ENCODE data around the gene MAPK4.
"Not testable (repeated sequence)": the region's sequence is repeated elsewhere in the genome, so short reads cannot be mapped to it uniquely, and the experiment has no call there.

The MAPK4 gene

DNA sequence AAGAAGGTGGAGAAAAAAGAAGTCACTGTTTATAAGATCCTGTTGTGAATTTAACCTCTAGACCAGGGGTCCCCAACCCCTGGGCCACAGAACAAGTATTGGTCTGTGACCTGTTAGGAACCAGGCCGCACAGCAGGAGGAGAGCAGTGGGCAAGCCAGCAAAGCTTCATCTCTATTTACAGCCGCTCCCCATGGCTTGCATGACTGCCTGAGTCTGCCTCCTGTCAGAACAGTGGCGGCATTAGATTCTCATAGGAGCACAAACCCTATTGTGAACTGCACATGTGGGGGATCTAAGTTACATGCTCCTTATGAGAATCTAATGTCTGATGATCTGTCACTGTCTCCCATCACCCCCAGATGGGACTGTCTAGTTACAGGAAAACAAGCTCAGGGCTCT, 13.3 kb downstream of the MAPK4 start:
- H3K4me1 ChIP-seq (ENCODE audit: control insufficient read depth, insufficient read depth, low read length), result peaks cover 13% of the 10 kb centered on the region
- H3K9me3 ChIP-seq (ENCODE audit: control insufficient read depth, low read length); H3K36me3 ChIP-seq (ENCODE audit: control insufficient read depth, insufficient read depth, low read length); H3K27ac ChIP-seq (ENCODE audit: insufficient read depth, low read depth, low read length, poor library complexity, severe bottlenecking); H3K27me3 ChIP-seq (ENCODE audit: control insufficient read depth, insufficient read depth, low read length, poor library complexity, severe bottlenecking); H3K4me3 ChIP-seq (ENCODE audit: insufficient read depth, low read depth, low read length): not testable (repeated sequence)
- 50% methylated on average over 3 of the region's 3 CpGs for WGBS, 2 experiments

DNA sequence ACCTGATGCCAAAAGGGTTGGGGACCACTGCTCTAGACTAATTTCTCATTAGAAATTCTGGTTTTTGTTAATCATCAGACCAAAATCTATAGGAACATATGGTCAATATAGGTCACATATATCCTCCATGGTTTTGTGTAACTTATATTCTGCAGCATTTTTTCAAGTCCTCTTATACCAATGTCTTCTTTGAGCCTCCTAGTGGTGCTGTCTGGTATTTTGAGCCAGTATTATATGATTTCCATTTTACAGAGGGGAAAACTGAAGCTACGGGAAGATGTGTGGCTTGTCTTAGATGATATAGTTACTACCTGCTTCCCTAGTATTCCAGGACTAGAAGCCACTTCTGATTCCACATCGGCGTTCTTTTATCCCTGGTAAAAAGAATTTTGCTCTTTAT, 13.8 kb downstream of the MAPK4 start:
- peaks cover 13% of the 10 kb centered on the region for H3K4me1 ChIP-seq (ENCODE audit: control insufficient read depth, insufficient read depth, low read length)
- H3K9me3 ChIP-seq (ENCODE audit: control insufficient read depth, low read length), result peaks cover 2% of the 10 kb centered on the region
- no peaks in the 10 kb centered on the region for H3K36me3 ChIP-seq (ENCODE audit: control insufficient read depth, insufficient read depth, low read length)
- no peak overlapping the region for H3K27ac ChIP-seq (ENCODE audit: insufficient read depth, low read depth, low read length, poor library complexity, severe bottlenecking)
- H3K4me3 ChIP-seq (ENCODE audit: insufficient read depth, low read depth, low read length), result no peak overlapping the region
- WGBS, 2 experiments, result 74 to 83% methylated on average over 3 of the region's 3 CpGs
- no peaks in the 10 kb centered on the region for H3K27me3 ChIP-seq (ENCODE audit: control insufficient read depth, insufficient read depth, low read length, poor library complexity, severe bottlenecking)

DNA sequence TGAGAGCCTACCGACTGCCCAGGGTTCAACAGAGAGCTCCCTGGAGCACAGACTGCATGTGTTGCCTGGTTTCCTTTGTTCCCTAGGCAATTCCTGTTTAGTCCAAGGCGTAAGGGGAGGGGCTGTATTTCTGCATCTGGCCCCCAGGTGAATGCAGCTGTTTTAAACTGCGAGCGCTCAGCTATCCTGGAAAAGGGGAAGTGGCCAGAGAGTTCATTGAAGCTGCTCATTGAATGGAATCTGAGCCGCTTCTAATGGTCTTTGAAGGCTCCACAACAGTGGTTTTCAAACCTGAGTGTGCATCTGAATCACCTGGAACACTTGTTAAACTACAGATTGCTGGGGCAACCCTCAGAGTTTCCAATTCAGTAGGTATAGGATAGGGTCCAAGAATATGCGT, 18.1 kb downstream of the MAPK4 start:
- Histone ChIP-seq H3K36me3 (ENCODE audit: control insufficient read depth, insufficient read depth, low read length) (no peaks in the 10 kb centered on the region), H3K27ac (ENCODE audit: insufficient read depth, low read depth, low read length, poor library complexity, severe bottlenecking) (no peak overlapping the region), H3K4me1 (ENCODE audit: control insufficient read depth, insufficient read depth, low read length) (peaks cover 11% of the 10 kb centered on the region), H3K4me3 (ENCODE audit: insufficient read depth, low read depth, low read length) (no peak overlapping the region), H3K9me3 (ENCODE audit: control insufficient read depth, low read length) (no peaks in the 10 kb centered on the region), H3K27me3 (ENCODE audit: control insufficient read depth, insufficient read depth, low read length, poor library complexity, severe bottlenecking) (no peaks in the 10 kb centered on the region)
- WGBS, 2 experiments, result 84% methylated on average over 6 of the region's 6 CpGs

DNA sequence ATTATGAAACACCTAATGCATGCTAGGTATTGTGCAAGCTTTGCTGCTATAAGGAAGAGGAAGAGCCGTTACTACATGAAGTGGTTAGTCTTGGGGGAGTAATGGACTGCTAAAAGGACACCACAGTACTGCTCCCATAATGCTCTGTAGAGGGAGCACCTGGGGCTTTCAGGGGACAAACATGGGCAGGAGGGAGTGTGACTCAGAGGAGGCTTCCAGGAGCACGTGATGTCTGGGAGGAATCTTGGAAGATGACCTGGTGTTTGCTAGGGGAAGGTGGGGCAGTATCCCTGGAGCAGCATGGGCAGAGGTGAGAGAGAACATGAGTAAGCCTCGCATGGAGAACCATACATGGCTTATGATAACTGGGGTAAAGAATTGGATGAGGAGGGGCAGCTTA, 18.8 kb downstream of the MAPK4 start:
- no peaks in the 10 kb centered on the region for H3K9me3 ChIP-seq (ENCODE audit: control insufficient read depth, low read length)
- no peak overlapping the region for H3K4me3 ChIP-seq (ENCODE audit: insufficient read depth, low read depth, low read length)
- H3K27ac ChIP-seq (ENCODE audit: insufficient read depth, low read depth, low read length, poor library complexity, severe bottlenecking), result no peak overlapping the region
- H3K27me3 ChIP-seq (ENCODE audit: control insufficient read depth, insufficient read depth, low read length, poor library complexity, severe bottlenecking), result no peaks in the 10 kb centered on the region
- H3K36me3 ChIP-seq (ENCODE audit: control insufficient read depth, insufficient read depth, low read length), result no peaks in the 10 kb centered on the region
- H3K4me1 ChIP-seq (ENCODE audit: control insufficient read depth, insufficient read depth, low read length), result peaks cover 5% of the 10 kb centered on the region
- 90 to 95% methylated on average over 3 of the region's 3 CpGs for WGBS, 2 experiments

DNA sequence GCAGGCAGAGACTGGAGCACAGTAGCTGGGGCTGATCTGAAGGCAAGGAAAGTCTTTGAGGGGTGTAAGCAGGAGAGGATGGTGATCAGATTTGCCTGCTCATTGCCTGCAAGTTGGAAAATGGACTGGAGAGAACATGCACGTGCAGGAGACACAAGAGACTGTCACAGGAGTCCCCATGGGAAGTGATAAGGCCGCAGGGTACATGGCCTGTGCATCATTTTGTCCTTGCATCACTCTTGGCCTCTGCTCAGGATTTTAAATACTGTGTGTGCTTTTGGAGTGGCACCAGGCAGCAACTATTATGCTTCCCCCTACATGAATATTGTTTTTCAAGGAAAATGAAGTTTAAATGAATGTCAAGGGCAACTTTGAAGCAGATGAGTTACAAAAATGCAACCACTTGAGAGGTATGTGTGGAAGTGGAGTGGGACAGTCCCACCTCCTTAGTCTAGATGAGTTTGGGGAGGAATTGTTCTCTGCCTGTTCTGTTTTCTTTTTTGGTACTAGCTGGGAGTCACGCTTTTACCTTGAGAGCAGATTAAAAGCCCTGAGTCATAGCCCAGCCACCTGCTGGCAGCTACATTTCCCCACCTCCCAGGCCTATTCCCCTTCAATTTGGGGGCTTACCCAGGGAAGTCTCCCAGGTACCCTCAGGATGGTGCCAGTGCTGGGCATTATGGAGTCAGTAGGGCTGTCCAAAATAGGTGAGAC, 19.3 kb downstream of the MAPK4 start:
- WGBS, 2 experiments, result 85 to 92% methylated on average over 3 of the region's 3 CpGs
- Histone ChIP-seq H3K36me3 (ENCODE audit: control insufficient read depth, insufficient read depth, low read length) (no peaks in the 10 kb centered on the region), H3K9me3 (ENCODE audit: control insufficient read depth, low read length) (no peaks in the 10 kb centered on the region), H3K27ac (ENCODE audit: insufficient read depth, low read depth, low read length, poor library complexity, severe bottlenecking) (no peak overlapping the region), H3K4me3 (ENCODE audit: insufficient read depth, low read depth, low read length) (no peak overlapping the region), H3K27me3 (ENCODE audit: control insufficient read depth, insufficient read depth, low read length, poor library complexity, severe bottlenecking) (no peaks in the 10 kb centered on the region), H3K4me1 (ENCODE audit: control insufficient read depth, insufficient read depth, low read length) (peaks cover 4% of the 10 kb centered on the region)

DNA sequence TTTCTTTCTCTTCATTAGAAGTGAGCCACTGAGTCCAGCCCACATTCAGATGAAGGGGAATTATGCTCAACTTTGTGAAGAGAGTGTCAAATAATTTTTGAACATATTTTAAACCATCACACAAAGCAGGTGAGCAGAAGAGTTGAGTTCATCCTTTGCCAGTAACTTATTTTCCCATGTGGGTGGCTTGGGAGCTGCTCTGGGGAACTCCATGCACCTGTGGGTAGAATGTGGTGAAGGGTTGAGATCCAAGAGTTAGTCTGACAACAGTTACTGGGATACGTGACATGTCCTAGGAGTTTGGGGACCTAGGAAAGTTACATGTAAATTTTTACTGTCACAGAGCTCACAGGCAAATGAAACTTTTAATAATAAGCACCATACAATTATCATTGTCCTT, 21.6 kb downstream of the MAPK4 start:
- Histone ChIP-seq H3K9me3 (ENCODE audit: control insufficient read depth, low read length) (no peaks in the 10 kb centered on the region), H3K27me3 (ENCODE audit: control insufficient read depth, insufficient read depth, low read length, poor library complexity, severe bottlenecking) (no peaks in the 10 kb centered on the region), H3K27ac (ENCODE audit: insufficient read depth, low read depth, low read length, poor library complexity, severe bottlenecking) (no peak overlapping the region), H3K36me3 (ENCODE audit: control insufficient read depth, insufficient read depth, low read length) (no peaks in the 10 kb centered on the region), H3K4me1 (ENCODE audit: control insufficient read depth, insufficient read depth, low read length) (peaks cover 4% of the 10 kb centered on the region), H3K4me3 (ENCODE audit: insufficient read depth, low read depth, low read length) (no peak overlapping the region)
- 82 to 100% methylated on average over 1 of the region's 1 CpG for WGBS, 2 experiments

DNA sequence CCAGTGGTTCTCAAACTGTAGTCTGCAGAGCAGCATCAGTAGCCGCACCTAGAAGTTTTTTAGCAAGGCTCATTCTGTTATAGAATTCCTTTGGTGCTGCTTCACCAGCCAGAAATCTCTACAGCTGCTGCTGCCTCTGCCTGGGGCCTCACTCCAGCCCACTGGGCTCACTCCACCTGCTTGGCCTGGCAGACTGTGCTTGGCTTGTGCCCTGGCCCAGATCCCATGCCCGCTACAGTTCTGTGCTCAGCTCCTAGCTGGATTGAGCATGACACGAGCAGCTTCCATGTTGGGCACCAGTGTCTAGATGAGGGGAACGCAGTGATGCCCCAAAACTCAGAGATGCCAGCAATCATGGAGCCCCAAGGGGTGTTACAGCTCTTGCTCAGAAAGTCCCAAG, 22.6 kb downstream of the MAPK4 start:
- H3K27me3 ChIP-seq (ENCODE audit: control insufficient read depth, insufficient read depth, low read length, poor library complexity, severe bottlenecking), result no peaks in the 10 kb centered on the region
- peaks cover 4% of the 10 kb centered on the region for H3K4me1 ChIP-seq (ENCODE audit: control insufficient read depth, insufficient read depth, low read length)
- no peaks in the 10 kb centered on the region for H3K36me3 ChIP-seq (ENCODE audit: control insufficient read depth, insufficient read depth, low read length)
- H3K9me3 ChIP-seq (ENCODE audit: control insufficient read depth, low read length), result no peaks in the 10 kb centered on the region
- 92 to 93% methylated on average over 4 of the region's 4 CpGs for WGBS, 2 experiments
- H3K4me3 ChIP-seq (ENCODE audit: insufficient read depth, low read depth, low read length), result no peak overlapping the region
- no peak overlapping the region for H3K27ac ChIP-seq (ENCODE audit: insufficient read depth, low read depth, low read length, poor library complexity, severe bottlenecking)

DNA sequence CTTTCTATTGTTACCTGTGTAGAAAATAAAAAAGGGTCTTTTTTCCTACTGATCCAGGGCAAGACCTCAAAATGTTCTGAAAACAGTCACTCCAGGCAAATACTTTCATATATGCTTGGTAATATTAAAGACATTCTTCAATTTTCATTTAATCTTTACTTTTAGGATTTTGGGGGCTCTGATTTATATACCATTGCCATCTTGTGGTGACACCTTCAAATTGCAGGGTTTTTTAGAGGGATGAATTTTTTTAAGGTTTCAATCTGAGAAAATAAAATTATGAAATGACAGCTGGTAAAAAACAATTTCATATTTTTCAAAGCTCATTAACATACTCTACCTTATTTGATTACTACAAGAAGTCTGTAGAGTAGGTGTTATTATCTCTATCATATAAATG, 26.8 kb downstream of the MAPK4 start:
- no peak overlapping the region for H3K27ac ChIP-seq (ENCODE audit: insufficient read depth, low read depth, low read length, poor library complexity, severe bottlenecking)
- H3K9me3 ChIP-seq (ENCODE audit: control insufficient read depth, low read length), result no peaks in the 10 kb centered on the region
- no peak overlapping the region for H3K4me3 ChIP-seq (ENCODE audit: insufficient read depth, low read depth, low read length)
- no peaks in the 10 kb centered on the region for H3K27me3 ChIP-seq (ENCODE audit: control insufficient read depth, insufficient read depth, low read length, poor library complexity, severe bottlenecking)
- no peaks in the 10 kb centered on the region for H3K4me1 ChIP-seq (ENCODE audit: control insufficient read depth, insufficient read depth, low read length)
- H3K36me3 ChIP-seq (ENCODE audit: control insufficient read depth, insufficient read depth, low read length), result no peaks in the 10 kb centered on the region

DNA sequence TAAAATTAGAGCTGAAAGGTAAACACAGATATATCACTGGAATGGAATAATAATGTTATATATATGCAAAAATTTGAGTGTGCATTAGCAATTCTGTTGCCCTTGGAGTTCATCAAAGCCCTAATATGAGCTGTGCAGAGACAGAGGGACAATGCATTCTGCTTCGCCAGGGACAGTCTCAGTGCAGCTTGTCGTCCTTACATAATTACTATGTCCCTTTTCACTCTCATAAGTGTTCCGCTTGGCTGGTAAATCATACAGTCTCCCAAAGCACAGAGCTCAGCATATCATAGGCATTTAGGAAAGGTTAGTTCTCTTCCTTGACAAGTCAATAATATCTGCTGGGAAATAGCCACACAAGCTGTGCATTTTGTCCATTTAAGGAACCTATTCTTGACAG, 30.7 kb downstream of the MAPK4 start:
- Histone ChIP-seq H3K9me3 (ENCODE audit: control insufficient read depth, low read length) (no peaks in the 10 kb centered on the region), H3K27me3 (ENCODE audit: control insufficient read depth, insufficient read depth, low read length, poor library complexity, severe bottlenecking) (no peaks in the 10 kb centered on the region), H3K4me3 (ENCODE audit: insufficient read depth, low read depth, low read length) (no peak overlapping the region), H3K27ac (ENCODE audit: insufficient read depth, low read depth, low read length, poor library complexity, severe bottlenecking) (no peak overlapping the region), H3K4me1 (ENCODE audit: control insufficient read depth, insufficient read depth, low read length) (no peaks in the 10 kb centered on the region), H3K36me3 (ENCODE audit: control insufficient read depth, insufficient read depth, low read length) (no peaks in the 10 kb centered on the region)
- WGBS, 2 experiments, result 86 to 92% methylated on average over 3 of the region's 3 CpGs

DNA sequence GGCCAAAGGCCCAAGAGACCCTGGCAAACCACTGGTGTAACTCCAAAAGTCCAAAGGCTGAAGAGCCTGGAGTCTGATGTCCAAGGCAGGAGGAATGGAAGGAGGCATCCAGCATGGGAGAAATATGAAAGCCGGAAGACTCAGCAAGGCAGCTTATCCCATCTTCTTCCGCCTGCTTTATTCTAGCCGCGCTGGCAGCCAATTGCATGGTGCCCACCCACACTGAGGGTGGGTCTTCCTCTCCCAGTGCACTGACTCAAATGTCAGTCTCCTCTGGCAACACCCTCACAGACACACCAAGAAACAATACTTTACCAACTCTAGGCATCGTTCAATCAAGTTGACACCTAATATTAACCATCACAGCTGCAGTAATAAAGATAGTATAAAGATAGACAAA, 34.1 kb downstream of the MAPK4 start:
- no peaks in the 10 kb centered on the region for H3K36me3 ChIP-seq (ENCODE audit: control insufficient read depth, insufficient read depth, low read length)
- no peaks in the 10 kb centered on the region for H3K27me3 ChIP-seq (ENCODE audit: control insufficient read depth, insufficient read depth, low read length, poor library complexity, severe bottlenecking)
- H3K4me1 ChIP-seq (ENCODE audit: control insufficient read depth, insufficient read depth, low read length), result no peaks in the 10 kb centered on the region
- H3K9me3 ChIP-seq (ENCODE audit: control insufficient read depth, low read length), result no peaks in the 10 kb centered on the region
- WGBS, 2 experiments, result 88 to 94% methylated on average over 4 to 5 of the region's 5 CpGs
- no peak overlapping the region for H3K4me3 ChIP-seq (ENCODE audit: insufficient read depth, low read depth, low read length)
- no peak overlapping the region for H3K27ac ChIP-seq (ENCODE audit: insufficient read depth, low read depth, low read length, poor library complexity, severe bottlenecking)

DNA sequence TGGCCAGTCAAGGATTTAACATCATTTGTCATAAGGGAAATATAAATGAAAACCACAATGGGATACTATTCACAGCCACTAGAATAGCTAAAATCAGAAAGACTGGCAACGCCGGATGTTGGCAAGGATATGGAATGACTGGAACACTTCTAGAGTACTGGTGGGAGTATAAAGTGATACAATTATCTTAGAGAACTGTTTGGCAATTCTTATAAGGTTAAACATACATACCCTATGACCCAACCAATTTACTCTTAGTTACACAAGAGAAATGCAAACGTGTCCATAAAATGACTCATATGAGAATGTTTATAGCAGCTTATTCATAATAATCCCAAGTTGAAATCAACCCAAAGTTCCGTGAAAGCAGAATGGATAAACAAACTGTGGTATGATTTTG, 35.1 kb downstream of the MAPK4 start:
- 100% methylated on average over 1 of the region's 4 CpGs; no CpG with 5 or more reads in 1 of the 2 experiments for WGBS, 2 experiments
- Histone ChIP-seq H3K27me3 (ENCODE audit: control insufficient read depth, insufficient read depth, low read length, poor library complexity, severe bottlenecking) (no peaks in the 10 kb centered on the region), H3K9me3 (ENCODE audit: control insufficient read depth, low read length) (no peaks in the 10 kb centered on the region), H3K4me1 (ENCODE audit: control insufficient read depth, insufficient read depth, low read length) (no peaks in the 10 kb centered on the region), H3K4me3 (ENCODE audit: insufficient read depth, low read depth, low read length) (no peak overlapping the region), H3K27ac (ENCODE audit: insufficient read depth, low read depth, low read length, poor library complexity, severe bottlenecking) (no peak overlapping the region), H3K36me3 (ENCODE audit: control insufficient read depth, insufficient read depth, low read length) (no peaks in the 10 kb centered on the region)

Measured in ectodermal cell (in vitro differentiated cells).